Measurements from ENCODE around the gene RASGRF1. TPM values are rescaled to one million over a fixed set of nuclear protein-coding genes. Genes with fewer than 3 reads are reported as not detected.

Gene RASGRF1
- total RNA-seq, 2 experiments from 2014 or later, result not detected

- Histone ChIP-seq H3K9me3 (ENCODE audit: control insufficient read depth in 1 of 2, insufficient read depth in 1 of 2, low read length in 2 of 2) (peaks cover 0 to 4% of the 10 kb centered on the region in 2 experiments), H3K4me1 (ENCODE audit: insufficient read depth, low read length) (no peaks in the 10 kb centered on the region), H3K36me3 (ENCODE audit: insufficient read depth, low read length) (no peaks in the 10 kb centered on the region), H3K27ac (ENCODE audit: low read depth in 1 of 2, low read length in 2 of 2) (no peak overlapping the region), H3K27me3 (ENCODE audit: control insufficient read depth in 1 of 2, insufficient read depth in 2 of 2, low read length in 2 of 2) (peaks cover 0 to 14% of the 10 kb centered on the region in 2 experiments), H3K4me3 (ENCODE audit: low read length) (no peak overlapping the region)
- Mint-ChIP-seq H3K36me3 (ENCODE audit: low read depth) (no peaks in the 10 kb centered on the region), H3K27ac (no peak overlapping the region), H3K4me3 (no peak overlapping the region), H3K4me1 (ENCODE audit: low read depth) (no peaks in the 10 kb centered on the region), H3K27me3 (peaks cover 16% of the 10 kb centered on the region), H3K9me3 (no peaks in the 10 kb centered on the region)
- ChIA-PET POLR2A (no interaction called here), CTCF (no interaction called here)
- intact Hi-C loops (cut with DNase I, micrococcal nuclease), result no loop called here
- TF ChIP-seq CTCF (IDR thresholded peaks at IDR 0.05), result no peak
- ATAC-seq (ENCODE audit: poor library complexity) (no peak), DNase-seq (no peak)
Observed at GRCh38 chr15:79049416-79049815, 41.2 kb downstream of the RASGRF1 start.

DNA sequence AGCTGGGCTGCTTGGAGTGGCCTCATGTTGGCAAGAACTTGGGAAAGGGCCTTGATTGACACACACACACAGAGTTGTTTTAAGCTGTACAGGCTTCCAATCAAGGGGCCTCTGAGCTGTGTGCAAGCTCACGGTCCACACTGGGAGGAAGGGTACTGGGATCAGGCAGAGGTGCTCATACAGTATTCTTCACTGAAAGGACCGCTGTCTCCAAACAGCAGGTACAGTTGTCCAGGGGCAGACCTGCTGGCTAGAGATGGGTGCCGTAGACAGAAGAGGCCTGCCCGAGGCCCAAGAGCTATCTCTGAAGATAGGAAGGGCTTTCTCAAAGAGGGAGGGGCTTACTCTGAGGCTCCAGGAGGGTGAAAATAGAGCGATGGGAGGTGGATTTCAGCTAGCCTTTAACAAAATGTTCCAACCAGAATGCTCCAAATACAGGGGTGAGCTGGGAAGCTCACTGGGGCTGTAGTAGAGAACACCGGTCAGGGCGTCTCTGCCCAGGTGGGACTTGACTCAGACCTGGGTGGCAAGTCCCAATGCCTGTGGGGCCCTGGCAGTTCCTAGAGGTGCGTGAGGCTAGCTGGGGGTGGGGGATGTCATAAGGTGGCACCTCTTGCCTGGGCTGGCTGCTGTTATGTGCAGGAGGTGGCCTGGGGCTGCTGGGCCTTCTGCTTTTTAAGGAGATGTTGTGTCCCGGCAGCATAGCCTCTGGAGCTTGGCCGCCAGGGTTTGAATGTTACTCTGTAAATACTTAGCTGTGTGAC is 42.7 kb downstream of the RASGRF1 start:
- Histone ChIP-seq H3K4me1 (ENCODE audit: insufficient read depth, low read length) (no peaks in the 10 kb centered on the region), H3K4me3 (ENCODE audit: low read length) (no peak overlapping the region), H3K27ac (ENCODE audit: low read depth in 1 of 2, low read length in 2 of 2) (no peak overlapping the region), H3K9me3 (ENCODE audit: control insufficient read depth in 1 of 2, insufficient read depth in 1 of 2, low read length in 2 of 2) (peaks cover 10 to 11% of the 10 kb centered on the region in 2 experiments), H3K36me3 (ENCODE audit: insufficient read depth, low read length) (no peaks in the 10 kb centered on the region), H3K27me3 (ENCODE audit: control insufficient read depth in 1 of 2, insufficient read depth in 2 of 2, low read length in 2 of 2) (peaks cover 6 to 14% of the 10 kb centered on the region in 2 experiments)
- ChIA-PET CTCF (no interaction called here), POLR2A (no interaction called here)
- Mint-ChIP-seq H3K27ac (no peak overlapping the region), H3K36me3 (ENCODE audit: low read depth) (no peaks in the 10 kb centered on the region), H3K27me3 (peaks cover 23% of the 10 kb centered on the region), H3K4me1 (ENCODE audit: low read depth) (no peaks in the 10 kb centered on the region), H3K4me3 (no peak overlapping the region), H3K9me3 (no peaks in the 10 kb centered on the region)
- ATAC-seq (ENCODE audit: poor library complexity), result no peak
- intact Hi-C loops (cut with DNase I, micrococcal nuclease), result no loop called here
- TF ChIP-seq CTCF (IDR thresholded peaks at IDR 0.05), result no peak
- DNase-seq, result no peak

DNA sequence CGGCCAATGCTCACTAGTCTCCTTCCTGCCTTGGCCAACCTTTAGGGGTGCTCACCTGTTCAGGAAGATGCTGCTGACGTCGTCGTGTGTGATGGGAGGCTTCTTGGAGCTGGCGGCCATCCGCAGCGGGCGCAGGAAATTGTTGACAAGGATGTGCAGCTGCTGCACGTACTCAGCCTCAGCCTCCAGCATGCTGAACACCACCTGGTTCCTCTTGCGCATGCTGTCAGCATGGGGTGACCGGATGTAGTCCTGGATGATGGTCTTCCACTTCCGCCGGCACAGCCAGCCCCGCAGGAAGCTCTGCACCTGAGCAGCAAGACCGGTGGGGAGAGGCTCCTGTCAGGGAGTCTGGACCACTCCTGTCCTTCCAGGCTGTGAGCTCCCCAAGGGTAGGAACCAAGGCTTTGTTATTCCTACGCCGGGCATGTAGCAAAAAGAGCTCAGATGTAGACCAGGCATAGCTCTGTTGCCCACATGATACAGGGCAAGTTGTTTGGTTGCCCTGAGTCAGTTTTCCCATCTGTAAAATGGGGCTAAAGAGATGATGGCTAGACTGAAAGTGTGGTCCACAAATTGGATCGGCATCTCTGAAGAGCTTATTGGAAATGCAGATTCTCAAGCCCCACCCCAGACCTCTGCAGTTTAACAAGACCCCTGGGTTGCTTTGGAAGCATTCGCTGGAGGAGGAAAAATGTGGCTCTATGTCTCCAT is 43.7 kb downstream of the RASGRF1 start:
- no peak for TF ChIP-seq CTCF (IDR thresholded peaks at IDR 0.05)
- Histone ChIP-seq H3K4me1 (ENCODE audit: insufficient read depth, low read length) (no peaks in the 10 kb centered on the region), H3K36me3 (ENCODE audit: insufficient read depth, low read length) (no peaks in the 10 kb centered on the region), H3K4me3 (ENCODE audit: low read length) (no peak overlapping the region), H3K9me3 (ENCODE audit: control insufficient read depth in 1 of 2, insufficient read depth in 1 of 2, low read length in 2 of 2) (peaks cover 14 to 17% of the 10 kb centered on the region in 2 experiments), H3K27ac (ENCODE audit: low read depth in 1 of 2, low read length in 2 of 2) (no peak overlapping the region), H3K27me3 (ENCODE audit: control insufficient read depth in 1 of 2, insufficient read depth in 2 of 2, low read length in 2 of 2) (peaks cover 8 to 14% of the 10 kb centered on the region in 2 experiments)
- H3K4me3 Mint-ChIP-seq, result no peak overlapping the region
- ATAC-seq (ENCODE audit: poor library complexity), result no peak
- DNase-seq, result no peak
- CTCF ChIA-PET, result no interaction called here
- no peaks in the 10 kb centered on the region for H3K9me3 Mint-ChIP-seq
- H3K4me1 Mint-ChIP-seq (ENCODE audit: low read depth), result no peaks in the 10 kb centered on the region
- H3K27me3 Mint-ChIP-seq, result peaks cover 27% of the 10 kb centered on the region
- H3K36me3 Mint-ChIP-seq (ENCODE audit: low read depth), result no peaks in the 10 kb centered on the region
- POLR2A ChIA-PET, result no interaction called here
- no peak overlapping the region for H3K27ac Mint-ChIP-seq
- intact Hi-C loops (cut with DNase I, micrococcal nuclease), result no loop called here
